Thoracic aorta (tissue), 2 donors: ENCODE measurements around the gene PRSS16. TPM values are rescaled to one million over a fixed set of nuclear protein-coding genes. Genes with fewer than 3 reads are reported as not detected.

Experiments used
- ATAC-seq: fragments of 150-250 bp; one replicate; pipeline ENCODE4 v1.8.0; 2017; ENCODE audit warnings: low read depth; ENCODE audit not compliant: insufficient number of reproducible peaks, low FRiP score
- DNase-seq: peaks from one replicate; pipeline ENCODE4 v3.0.0-alpha.2; 2020; ENCODE audit warnings: low spot score
- H3K27ac ChIP-seq, 2 donors: fragments of 200-600 bp; sonication (generic); 1 replicate in 1 of 2; 2 replicates in 1 of 2; pipeline ENCODE4 v1.5.1; 2016; ENCODE audit warnings: mild to moderate bottlenecking in 2 of 2, moderate library complexity in 2 of 2
- H3K27me3 ChIP-seq: fragments of 200-600 bp; sonication (generic); replicated peaks from 2 replicates; pipeline ENCODE4 v1.6.0; 2016; ENCODE audit warnings: mild to moderate bottlenecking; ENCODE audit not compliant: insufficient read depth
- H3K36me3 ChIP-seq: fragments of 200-600 bp; sonication (generic); one replicate; pipeline ENCODE4 v1.5.1; 2016
- H3K4me1 ChIP-seq, 2 donors: fragments of 200-600 bp; sonication (generic); 1 replicate in 1 of 2; 2 replicates in 1 of 2; pipeline versions ENCODE4 v1.5.1 to v1.6.0; 2016; ENCODE audit warnings: low read depth in 2 of 2, mild to moderate bottlenecking in 1 of 2; ENCODE audit not compliant: control insufficient read depth in 1 of 2
- H3K4me3 ChIP-seq: fragments of 200-600 bp; sonication (generic); 2 replicates; pipeline ENCODE4 v1.5.1; 2016; ENCODE audit warnings: mild to moderate bottlenecking
- H3K9me3 ChIP-seq: fragments of 200-600 bp; sonication (generic); 2 replicates; pipeline ENCODE4 v1.5.1; 2016
- total RNA-seq, 2 donors: library from RNA; depleted of rRNA; stranded (reverse); fragments of >200 nt; gene quantifications; one replicate each; pipeline versions ENCODE4 v1.1.0 to v1.2.3, GENCODE V29; 2016
- TF ChIP-seq, protein P1 (sequence below): fragments of 200-600 bp; sonication (generic); IDR thresholded peaks from one replicate; pipeline ENCODE4 v1.5.1; 2019; ENCODE audit warnings: antibody characterized with exemption

Gene PRSS16
- total RNA-seq, 2 donors from 2014 or later, result not detected

DNA sequence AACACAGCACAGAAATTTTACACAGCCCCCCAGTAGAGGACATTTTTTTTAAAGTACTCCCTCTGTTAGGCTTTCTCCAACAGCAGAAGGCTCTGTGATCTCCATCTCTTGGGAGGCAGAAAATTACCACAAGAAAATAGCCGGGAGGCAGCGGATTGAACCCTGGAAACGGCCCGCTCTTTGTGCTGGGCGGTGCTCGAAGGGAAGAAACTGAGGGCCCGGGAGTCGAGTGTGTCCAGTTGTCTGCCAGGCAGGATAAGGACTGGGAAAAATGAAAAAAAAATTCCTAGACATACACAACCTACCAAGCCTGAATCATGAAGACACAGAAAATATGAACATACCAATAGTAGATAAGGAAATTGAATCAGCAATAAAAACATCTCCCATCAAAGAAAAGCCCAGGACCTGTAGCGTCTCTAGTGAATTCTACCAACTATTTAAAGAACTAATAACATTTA, 33.1 kb downstream of the PRSS16 start:
- ATAC-seq (no peak), DNase-seq (no peak)
- no peak overlapping the region for H3K27ac ChIP-seq
- TF ChIP-seq, protein P1, sequence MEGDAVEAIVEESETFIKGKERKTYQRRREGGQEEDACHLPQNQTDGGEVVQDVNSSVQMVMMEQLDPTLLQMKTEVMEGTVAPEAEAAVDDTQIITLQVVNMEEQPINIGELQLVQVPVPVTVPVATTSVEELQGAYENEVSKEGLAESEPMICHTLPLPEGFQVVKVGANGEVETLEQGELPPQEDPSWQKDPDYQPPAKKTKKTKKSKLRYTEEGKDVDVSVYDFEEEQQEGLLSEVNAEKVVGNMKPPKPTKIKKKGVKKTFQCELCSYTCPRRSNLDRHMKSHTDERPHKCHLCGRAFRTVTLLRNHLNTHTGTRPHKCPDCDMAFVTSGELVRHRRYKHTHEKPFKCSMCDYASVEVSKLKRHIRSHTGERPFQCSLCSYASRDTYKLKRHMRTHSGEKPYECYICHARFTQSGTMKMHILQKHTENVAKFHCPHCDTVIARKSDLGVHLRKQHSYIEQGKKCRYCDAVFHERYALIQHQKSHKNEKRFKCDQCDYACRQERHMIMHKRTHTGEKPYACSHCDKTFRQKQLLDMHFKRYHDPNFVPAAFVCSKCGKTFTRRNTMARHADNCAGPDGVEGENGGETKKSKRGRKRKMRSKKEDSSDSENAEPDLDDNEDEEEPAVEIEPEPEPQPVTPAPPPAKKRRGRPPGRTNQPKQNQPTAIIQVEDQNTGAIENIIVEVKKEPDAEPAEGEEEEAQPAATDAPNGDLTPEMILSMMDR, result no peak
- H3K27me3 ChIP-seq, result no peaks in the 10 kb centered on the region
- H3K4me3 ChIP-seq, result no peak overlapping the region
- no peaks in the 10 kb centered on the region for H3K4me1 ChIP-seq
- H3K36me3 ChIP-seq, result no peaks in the 10 kb centered on the region
- H3K9me3 ChIP-seq, result no peaks in the 10 kb centered on the region

DNA sequence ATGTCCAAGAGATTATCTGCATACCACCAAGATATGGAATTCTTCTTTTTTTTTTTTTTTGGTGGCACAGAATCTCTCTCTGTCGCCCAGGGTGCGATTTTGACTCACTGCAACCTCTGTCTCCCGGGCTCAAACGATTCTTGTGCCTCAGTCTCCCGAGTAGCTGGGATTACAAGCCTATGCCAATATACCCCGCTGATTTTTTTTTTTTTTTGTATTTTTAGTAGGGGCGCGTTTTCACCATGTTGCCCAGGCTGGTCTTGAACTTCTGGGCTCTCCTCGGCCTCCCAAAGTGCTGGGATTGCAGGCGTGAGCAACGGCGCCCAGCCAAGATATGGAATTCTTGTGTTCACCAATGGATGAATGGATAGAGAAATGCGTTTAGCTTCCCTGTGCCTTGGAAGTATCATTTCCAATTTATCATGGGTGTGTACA, 33.6 kb downstream of the PRSS16 start:
- H3K27me3 ChIP-seq, result no peaks in the 10 kb centered on the region
- no peak for ATAC-seq
- no peak for DNase-seq
- no peak overlapping the region for H3K27ac ChIP-seq
- TF ChIP-seq, protein P1, result no peak
- H3K9me3 ChIP-seq, result no peaks in the 10 kb centered on the region
- H3K36me3 ChIP-seq, result no peaks in the 10 kb centered on the region
- H3K4me1 ChIP-seq, result no peaks in the 10 kb centered on the region
- H3K4me3 ChIP-seq, result no peak overlapping the region

DNA sequence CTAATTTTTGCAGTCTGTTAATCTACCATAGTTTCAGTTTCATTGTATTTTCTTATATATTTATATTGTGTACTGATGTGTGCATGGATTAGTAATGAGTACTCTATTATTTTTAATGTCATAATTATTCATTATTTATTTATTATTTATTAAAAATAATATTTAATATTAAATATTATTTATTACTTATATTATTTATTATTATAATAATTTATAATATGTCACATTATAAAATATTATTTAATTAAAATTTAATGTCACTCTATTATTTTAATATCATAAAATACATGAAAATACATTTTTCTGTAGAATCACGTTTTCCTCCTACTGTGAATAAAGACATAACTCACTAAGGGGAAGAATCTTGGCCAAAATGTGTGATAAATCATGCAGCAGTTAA, 34.1 kb downstream of the PRSS16 start:
- TF ChIP-seq, protein P1, result no peak
- Histone ChIP-seq H3K36me3 (no peaks in the 10 kb centered on the region), H3K27ac (no peak overlapping the region), H3K4me1 (no peaks in the 10 kb centered on the region), H3K4me3 (no peak overlapping the region), H3K27me3 (no peaks in the 10 kb centered on the region), H3K9me3 (no peaks in the 10 kb centered on the region)
- no peak for DNase-seq
- no peak for ATAC-seq

DNA sequence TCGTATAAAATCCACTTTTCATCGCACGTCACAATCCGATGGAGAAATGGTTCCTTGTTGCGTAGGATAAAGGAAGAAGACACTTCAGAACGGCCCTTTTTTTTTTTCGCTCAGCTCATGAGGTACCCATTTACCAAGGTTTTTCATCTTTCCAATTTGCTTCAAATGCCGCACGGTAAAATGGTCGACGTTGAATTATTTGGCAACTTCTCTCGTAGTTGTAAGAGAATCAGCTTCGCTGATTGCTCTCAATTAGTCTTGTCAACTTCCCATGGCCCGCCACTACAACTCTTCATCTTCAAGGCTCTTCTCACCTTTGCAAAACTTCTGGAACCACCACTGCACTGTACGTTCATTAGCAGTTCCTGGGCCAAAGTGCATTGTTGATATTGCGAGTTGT, 35.8 kb downstream of the PRSS16 start:
- Histone ChIP-seq H3K9me3 (no peaks in the 10 kb centered on the region), H3K4me3 (no peak overlapping the region), H3K27ac (no peak overlapping the region), H3K4me1 (no peaks in the 10 kb centered on the region), H3K27me3 (peaks cover 5% of the 10 kb centered on the region), H3K36me3 (no peaks in the 10 kb centered on the region)
- ATAC-seq, result no peak
- no peak for DNase-seq
- TF ChIP-seq, protein P1, result no peak

DNA sequence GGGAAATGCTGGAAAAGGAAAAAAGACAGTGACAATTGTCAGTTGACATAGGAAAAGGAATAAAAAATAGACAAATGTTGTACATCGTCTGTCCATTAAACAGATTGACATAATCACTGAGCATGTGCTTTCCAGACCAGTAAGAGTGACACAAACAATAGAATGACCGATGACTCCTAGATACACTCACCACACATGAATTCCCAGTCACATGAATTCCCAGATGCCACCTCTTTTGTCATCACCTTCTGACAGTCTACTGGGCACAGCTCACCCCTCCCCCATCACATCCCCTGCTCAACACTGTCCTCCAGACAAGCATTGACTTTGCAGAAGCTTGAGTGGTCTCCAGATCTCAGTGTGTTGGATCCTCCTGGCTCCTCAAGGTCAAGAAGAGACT, 38.6 kb downstream of the PRSS16 start:
- H3K27ac ChIP-seq, result no peak overlapping the region
- H3K36me3 ChIP-seq, result no peaks in the 10 kb centered on the region
- TF ChIP-seq, protein P1, result no peak
- no peaks in the 10 kb centered on the region for H3K4me1 ChIP-seq
- DNase-seq (no peak), ATAC-seq (no peak)
- H3K27me3 ChIP-seq, result peaks cover 18% of the 10 kb centered on the region
- no peaks in the 10 kb centered on the region for H3K9me3 ChIP-seq
- no peak overlapping the region for H3K4me3 ChIP-seq
